Colon (tissue), 2 donors: ENCODE data around the gene EXOSC5.
"Not testable (repeated sequence)": the region's sequence is repeated elsewhere in the genome, so short reads cannot be mapped to it uniquely, and the experiment has no call there.

Experiments used
- FAIRE-seq: peaks from 2 replicates; lab custom pipeline; 2012; peaks lifted over from hg19 to GRCh38; lab: Jason Lieb, UNC
- donor health status: control.
- donor health status: control.

The EXOSC5 gene

DNA sequence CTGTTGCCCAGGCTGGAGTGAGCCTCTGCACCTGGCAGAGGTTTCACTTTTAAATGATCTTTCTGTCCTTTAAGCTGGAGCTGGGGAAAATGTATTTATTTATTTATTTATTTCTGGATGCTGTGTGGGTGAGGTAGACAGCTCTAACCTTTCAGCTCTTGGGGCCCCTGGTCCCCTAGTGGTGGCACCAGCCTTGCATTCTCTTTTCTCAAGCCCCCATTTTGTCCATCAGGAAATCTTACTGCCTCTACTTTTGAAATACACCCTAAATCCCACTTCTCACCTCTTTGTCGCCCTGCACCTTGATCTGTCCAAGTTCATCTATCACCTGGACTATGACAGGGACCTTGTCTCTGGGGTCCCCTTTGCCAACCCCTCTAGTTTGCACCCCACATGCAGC, 31.1 kb downstream of the EXOSC5 start:
- FAIRE-seq = no peak

- FAIRE-seq = no peak
Observed at GRCh38 chr19:41364524-41365391, 32.4 kb downstream of the EXOSC5 start.

GRCh38 chr19:41363753-41364523, 33.2 kb downstream of the EXOSC5 start, which contains the start of gene B9D2:
B9D2 (minus strand) TSS chr19:41364149; CDS start chr19:41363519, 630 bp downstream.
- FAIRE-seq = no peak

DNA sequence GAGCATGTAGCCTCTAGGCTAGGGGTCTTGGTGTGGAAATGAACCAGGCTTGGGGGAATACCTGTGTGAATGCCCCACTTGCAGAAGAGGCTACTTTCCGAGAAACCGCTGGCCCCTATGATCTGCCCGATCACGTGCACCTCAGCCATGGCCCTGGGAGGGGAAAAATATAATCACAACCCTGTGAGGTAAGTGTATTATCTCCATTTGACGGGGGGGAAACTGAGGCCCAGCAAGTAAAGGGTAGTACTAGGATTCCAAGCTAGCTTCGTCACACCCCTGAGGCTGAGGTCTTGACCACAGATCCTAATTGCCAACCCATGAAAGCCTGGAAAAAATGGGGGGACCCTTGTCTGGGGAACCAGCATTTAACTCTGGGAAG, 33.8 kb downstream of the EXOSC5 start:
- no peak for FAIRE-seq

DNA sequence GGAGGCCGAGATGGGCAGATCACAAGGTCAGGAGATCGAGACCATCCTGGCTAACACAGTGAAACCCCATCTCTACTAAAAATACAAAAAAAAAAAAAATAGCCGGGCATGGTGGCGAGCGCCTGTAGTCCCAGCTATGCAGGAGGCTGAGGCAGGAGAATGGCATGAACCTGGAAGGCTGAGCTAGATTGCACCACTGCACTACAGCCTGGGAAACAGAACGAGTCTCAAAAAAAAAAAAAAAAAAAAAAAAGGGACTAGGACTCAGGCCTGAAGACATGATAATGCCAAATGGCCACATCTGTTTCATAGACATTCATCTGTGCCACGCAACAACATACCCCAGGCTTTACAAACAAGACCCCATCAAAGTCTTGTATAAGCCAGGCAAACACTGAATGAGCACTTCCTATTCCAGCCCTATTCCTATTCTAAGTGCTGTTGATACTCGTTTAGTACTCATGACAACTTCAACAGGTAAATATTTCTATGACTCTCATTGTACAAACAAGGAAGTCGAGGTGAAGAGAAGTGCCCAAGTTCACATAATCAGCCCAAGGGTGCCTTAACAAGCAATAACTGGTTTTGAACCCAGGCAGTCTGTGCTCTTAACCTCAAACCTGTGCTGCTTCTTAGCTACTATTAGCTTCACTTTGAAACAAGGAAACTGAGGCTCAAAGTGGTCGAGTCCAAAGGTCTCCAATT, 34.9 kb downstream of the EXOSC5 start:
- no peak for FAIRE-seq

- no peak for FAIRE-seq
Observed at GRCh38 chr19:41359741-41360140, 37.4 kb downstream of the EXOSC5 start.

DNA sequence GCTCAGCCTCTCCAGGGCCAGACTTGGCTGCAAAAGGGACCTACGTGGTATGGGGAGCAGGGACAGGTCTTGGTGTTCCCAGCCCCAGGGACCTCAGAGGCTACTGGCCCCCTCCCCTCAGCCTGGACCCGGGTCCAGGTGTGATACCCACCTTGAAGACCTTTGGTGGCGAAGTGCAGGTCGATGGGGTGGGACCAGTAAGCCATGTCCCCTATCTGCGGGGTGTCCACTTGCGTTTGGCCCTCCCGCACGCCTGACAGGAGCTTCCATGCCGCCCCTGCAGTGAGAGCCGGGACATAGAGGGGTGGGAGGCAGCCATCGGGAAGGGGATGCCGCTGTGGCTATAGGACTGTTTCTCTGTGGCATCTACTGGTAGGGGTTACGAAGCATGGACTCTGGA, 39.4 kb downstream of the EXOSC5 start:
- no peak for FAIRE-seq

- no peak for FAIRE-seq
Observed at GRCh38 chr19:41356984-41357739, 40.0 kb downstream of the EXOSC5 start.

DNA sequence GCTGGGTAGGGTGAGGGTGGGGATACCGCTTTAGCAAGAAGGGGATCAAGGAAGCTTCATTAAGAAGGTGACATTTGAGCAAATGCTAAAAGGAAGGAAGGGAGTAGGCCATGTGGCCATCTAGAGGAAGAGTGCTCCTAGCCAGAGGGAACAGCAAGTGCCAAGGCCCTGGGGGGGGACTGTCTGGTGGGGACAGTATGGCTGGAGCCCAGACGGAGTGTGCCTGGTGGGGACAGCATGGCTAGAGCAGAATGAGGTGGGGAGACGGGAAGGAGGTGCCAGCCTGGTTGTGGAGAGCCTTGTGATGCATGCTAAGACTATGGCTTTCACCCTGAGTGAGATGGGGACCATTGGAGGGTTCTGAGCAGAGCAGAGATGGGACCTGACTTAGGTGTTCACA, 41.4 kb downstream of the EXOSC5 start:
- no peak for FAIRE-seq

GRCh38 chr19:41355035-41355434, 42.1 kb downstream of the EXOSC5 start:
- FAIRE-seq = no peak

DNA sequence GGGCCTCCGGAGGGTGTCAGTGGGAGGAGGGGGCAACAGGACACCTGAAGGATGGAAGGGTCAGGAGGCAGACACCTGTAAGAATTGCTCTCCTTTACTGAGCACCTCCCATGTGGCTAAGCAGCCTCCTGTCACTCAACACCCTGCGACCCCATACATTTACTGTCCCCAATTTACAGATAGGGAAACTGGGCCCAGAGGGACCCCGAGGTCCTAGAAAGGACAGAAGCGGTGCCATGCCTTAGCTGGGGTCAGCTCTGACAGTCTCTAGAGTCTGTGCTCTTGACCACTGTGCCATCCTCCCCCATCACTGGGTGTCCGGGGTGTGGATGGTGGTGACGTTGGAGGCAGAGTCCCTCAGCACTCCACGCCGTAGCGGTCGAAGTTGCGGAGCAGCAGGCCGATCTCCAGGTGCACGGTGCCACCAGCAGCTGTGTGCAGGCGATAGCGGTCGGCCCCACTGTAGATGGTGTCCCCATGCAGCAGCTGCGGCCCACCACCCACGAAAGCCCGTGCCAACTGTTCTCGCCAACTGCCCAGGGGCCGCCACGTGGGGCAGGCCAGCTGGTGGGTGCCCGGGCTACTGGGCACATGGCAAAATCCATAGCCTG, 42.7 kb downstream of the EXOSC5 start:
- FAIRE-seq = no peak

- FAIRE-seq = no peak
Observed at GRCh38 chr19:41353466-41354342, 43.5 kb downstream of the EXOSC5 start, which contains the start of gene TGFB1. TGFB1 (minus strand) TSS chr19:41353922; CDS start chr19:41353044, 878 bp downstream.

DNA sequence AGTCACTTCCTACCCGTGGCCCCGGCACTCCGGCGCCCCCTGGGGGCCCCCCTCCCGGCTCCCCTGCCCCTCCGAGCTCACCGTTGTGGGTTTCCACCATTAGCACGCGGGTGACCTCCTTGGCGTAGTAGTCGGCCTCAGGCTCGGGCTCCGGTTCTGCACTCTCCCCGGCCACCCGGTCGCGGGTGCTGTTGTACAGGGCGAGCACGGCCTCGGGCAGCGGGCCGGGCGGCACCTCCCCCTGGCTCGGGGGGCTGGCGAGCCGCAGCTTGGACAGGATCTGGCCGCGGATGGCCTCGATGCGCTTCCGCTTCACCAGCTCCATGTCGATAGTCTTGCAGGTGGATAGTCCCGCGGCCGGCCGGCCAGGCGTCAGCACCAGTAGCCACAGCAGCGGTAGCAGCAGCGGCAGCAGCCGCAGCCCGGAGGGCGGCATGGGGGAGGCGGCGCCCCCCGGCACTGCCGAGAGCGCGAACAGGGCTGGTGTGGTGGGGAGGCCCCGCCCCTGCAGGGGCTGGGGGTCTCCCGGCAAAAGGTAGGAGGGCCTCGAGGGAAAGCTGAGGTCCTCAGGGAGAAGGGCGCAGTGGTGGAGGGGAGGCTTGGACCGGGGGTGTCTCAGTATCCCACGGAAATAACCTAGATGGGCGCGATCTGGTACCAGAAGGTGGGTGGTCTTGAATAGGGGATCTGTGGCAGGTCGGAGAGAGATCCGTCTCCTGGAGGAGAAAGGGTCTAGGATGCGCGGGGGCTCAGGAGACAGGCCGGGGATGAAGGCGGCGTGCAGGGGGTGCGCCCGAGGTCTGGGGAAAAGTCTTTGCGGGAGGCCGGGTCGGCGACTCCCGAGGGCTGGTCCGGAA, 44.3 kb downstream of the EXOSC5 start:
- no peak for FAIRE-seq

DNA sequence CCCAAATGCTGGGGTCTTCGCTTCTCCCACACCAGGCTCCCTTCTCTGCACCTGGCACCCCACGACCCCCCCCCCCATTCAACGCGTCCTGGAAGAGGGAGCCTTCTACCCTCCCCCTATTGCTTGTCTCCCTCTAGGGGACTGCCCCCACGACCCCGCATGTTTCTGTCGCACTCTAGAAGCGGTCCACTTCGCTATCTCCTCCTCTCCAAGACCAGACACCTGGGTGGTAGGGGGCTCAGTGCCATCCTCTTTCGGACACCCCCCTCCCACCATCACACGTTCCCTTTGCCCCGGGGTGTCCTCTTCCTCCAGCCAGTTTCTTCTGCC, 44.9 kb downstream of the EXOSC5 start:
- FAIRE-seq = no peak

DNA sequence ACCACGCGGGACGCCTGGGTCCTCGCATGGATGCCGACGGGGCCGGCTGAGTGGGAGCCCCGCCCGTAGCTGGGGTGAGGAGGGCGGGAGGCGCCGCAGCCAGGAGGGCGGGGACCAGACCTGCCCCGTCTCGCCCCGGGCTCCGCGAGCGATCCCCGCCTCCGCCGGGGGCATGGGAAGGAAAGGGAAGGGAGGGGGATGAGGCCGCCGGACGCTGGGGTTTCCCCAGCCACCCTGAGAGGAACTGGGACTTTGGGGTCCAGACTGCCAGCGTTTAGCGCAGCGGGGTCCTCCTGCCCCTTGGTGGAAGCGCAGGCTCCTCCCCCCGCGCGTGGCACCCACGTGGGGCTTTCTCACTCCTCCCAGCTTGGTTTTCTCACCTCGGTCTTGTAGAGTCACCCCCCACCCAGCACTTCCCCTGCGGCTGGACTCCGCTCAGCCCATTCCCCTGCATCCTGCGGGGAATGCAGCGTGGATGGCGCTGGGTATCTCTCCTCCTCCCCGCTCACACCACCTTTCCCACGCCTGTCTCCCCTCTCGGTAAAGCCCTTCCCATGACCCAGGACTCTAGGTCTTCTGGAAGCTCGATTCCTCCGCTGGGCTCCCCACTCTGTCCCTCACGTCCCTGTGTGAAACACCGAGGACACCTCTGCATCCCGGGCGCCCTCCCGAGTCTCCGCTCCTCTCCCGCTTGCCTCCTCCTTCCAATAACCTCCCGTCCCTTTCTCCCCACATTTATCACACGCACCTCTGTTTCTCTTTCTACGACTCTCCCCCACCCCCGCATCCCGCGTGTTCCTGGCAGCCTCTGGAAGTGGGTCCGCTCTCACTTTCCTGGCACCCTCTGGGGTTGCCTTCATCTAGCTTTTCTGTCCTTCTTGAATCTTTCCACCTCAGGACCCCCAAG, 45.6 kb downstream of the EXOSC5 start:
- no peak for FAIRE-seq

- FAIRE-seq = no peak
Observed at GRCh38 chr19:41350735-41351338, 46.3 kb downstream of the EXOSC5 start.

- not testable (repeated sequence) for FAIRE-seq
Observed at GRCh38 chr19:41346916-41347315, 50.2 kb downstream of the EXOSC5 start.

DNA sequence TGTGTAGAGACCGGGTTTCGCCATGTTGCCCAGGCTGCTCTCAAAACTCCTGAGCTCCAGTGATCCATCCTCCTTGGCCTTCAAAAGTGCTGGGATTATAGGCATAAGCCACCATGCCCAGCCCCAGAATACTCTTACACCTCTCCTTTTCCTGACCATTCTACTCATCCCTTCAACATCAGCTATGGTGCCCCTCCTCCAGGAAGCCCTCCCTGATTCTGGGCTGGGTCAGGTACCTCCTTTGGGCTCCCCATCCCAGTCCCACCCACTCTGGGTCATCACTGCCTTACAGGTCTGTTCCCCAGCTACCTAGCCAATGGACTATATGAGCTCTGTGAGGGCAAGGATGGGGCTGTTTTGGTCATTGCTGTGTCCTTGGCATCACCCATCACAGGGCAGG, 53.0 kb downstream of the EXOSC5 start:
- FAIRE-seq = no peak
